ENCODE data around the gene SLC9A9. TPM values are rescaled to one million over a fixed set of nuclear protein-coding genes. Genes with fewer than 3 reads are reported as not detected.

SLC9A9 gene
- total and polyA plus RNA-seq, 9 of the 15 experiments (the other 6 are each of a cell fraction or from before 2014, with no cell fraction given), result 0.03 to 0.13 TPM; not detected in 7

DNA sequence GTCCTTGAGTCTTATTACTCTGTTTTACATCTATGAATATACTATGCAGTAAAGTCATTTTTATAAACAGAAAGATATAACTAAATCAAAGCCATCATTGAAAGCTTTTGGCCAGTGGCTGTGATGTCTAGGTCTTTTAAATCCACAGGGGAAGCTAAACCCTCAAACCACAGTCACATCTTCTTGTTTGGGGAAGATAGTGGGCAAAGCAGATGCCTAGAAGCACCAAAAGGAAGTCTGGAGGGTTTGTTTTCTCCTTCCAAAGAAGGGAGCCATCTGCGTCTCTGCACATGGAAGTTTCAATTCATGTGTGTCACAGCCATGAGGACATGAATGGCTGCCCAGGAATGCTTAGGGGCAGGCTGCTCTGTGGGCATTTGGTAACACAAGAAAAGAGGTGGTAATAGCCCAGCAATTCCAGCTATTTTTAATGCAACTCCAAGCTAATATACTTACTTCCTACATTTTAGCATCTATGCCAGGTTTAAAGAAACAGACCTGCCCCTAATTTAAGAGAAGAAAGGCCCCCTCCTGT, 322.2 kb downstream of the SLC9A9 start:
- Histone ChIP-seq H4K20me1 (replicated peaks; ENCODE audit: control insufficient read depth, insufficient read depth, low read length) (no peaks in the 10 kb centered on the region), H3K4me2 (ENCODE audit: insufficient read depth, low read length) (no peak overlapping the region), H3K79me2 (ENCODE audit: control insufficient read depth, insufficient read depth, low read length) (no peaks in the 10 kb centered on the region), H3K4me3 (no peak overlapping the region), H3K4me1 (replicated peaks in 1 of 2; ENCODE audit: control insufficient read depth in 2 of 2, insufficient read depth in 2 of 2, low read length in 2 of 2) (no peaks in the 10 kb centered on the region), H3K9me3 (replicated peaks; ENCODE audit: control insufficient read depth, insufficient read depth, low read depth, low read length) (no peaks in the 10 kb centered on the region), H3K36me3 (ENCODE audit: control insufficient read depth, insufficient read depth, low read length) (no peaks in the 10 kb centered on the region), H3K9me1 (ENCODE audit: control insufficient read depth, insufficient read depth, low read length) (no peaks in the 10 kb centered on the region), H3K27ac (ENCODE audit: extremely low read depth, low read depth, low read length) (no peak overlapping the region), H3K27me3 (ENCODE audit: control insufficient read depth in 2 of 2, insufficient read depth in 2 of 2, low read length in 2 of 2) (no peaks in the 10 kb centered on the region; a peak in 1 of 5 replicates), H3K9ac (ENCODE audit: insufficient read depth in 1 of 2, low read depth in 2 of 2, low read length in 2 of 2) (no peak overlapping the region), H2AFZ (ENCODE audit: low read depth, low read length) (no peak overlapping the region)
- POLR2A ChIA-PET, result interaction anchor here (0.6 kb wide), 1 partner anchor 525 kb away, joined by 3 read pairs; the partner anchor contains the start of gene U2SURP
- no TSS peak for BruUV-seq (replicated peaks)
- ATAC-seq (no peak), DNase-seq (ENCODE audit: extremely low read depth in 1 of 4, low spot score in 3 of 4) (no peak), FAIRE-seq (no peak)
- intact Hi-C loops (cut with micrococcal nuclease), result no loop called here
- in situ Hi-C loops (cut with MboI), result no loop called here
- CTCF ChIA-PET (ENCODE audit: low intra/inter-chr PET ratio), result no interaction called here
- 11% methylated on average over 1 of the region's 1 CpG for WGBS (ENCODE audit: insufficient coverage, low coverage, missing lambda C conversion rate)
- TF ChIP-seq MIER1 (IDR thresholded peaks at IDR 0.05; ENCODE audit: low read depth), result no peak
- TF ChIP-seq ZNF239 (CRISPR knock-in tag; IDR thresholded peaks at IDR 0.05), result no peak
- TF ChIP-seq ELF4 (CRISPR knock-in tag; IDR thresholded peaks at IDR 0.05), result no peak
- TF ChIP-seq CBFA2T2 (conservative IDR thresholded peaks at IDR 0.05), result no peak
- TF ChIP-seq, protein P1, sequence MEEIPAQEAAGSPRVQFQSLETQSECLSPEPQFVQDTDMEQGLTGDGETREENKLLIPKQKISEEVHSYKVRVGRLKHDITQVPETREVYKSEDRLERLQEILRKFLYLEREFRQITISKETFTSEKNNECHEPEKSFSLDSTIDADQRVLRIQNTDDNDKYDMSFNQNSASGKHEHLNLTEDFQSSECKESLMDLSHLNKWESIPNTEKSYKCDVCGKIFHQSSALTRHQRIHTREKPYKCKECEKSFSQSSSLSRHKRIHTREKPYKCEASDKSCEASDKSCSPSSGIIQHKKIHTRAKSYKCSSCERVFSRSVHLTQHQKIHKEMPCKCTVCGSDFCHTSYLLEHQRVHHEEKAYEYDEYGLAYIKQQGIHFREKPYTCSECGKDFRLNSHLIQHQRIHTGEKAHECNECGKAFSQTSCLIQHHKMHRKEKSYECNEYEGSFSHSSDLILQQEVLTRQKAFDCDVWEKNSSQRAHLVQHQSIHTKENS (CRISPR knock-in tag; IDR thresholded peaks at IDR 0.05), result no peak
- no peak for TF ChIP-seq NEUROD1 (IDR thresholded peaks at IDR 0.05; ENCODE audit: borderline replicate concordance, low read depth, low read length, partially characterized antibody)
- TF ChIP-seq, protein P2, sequence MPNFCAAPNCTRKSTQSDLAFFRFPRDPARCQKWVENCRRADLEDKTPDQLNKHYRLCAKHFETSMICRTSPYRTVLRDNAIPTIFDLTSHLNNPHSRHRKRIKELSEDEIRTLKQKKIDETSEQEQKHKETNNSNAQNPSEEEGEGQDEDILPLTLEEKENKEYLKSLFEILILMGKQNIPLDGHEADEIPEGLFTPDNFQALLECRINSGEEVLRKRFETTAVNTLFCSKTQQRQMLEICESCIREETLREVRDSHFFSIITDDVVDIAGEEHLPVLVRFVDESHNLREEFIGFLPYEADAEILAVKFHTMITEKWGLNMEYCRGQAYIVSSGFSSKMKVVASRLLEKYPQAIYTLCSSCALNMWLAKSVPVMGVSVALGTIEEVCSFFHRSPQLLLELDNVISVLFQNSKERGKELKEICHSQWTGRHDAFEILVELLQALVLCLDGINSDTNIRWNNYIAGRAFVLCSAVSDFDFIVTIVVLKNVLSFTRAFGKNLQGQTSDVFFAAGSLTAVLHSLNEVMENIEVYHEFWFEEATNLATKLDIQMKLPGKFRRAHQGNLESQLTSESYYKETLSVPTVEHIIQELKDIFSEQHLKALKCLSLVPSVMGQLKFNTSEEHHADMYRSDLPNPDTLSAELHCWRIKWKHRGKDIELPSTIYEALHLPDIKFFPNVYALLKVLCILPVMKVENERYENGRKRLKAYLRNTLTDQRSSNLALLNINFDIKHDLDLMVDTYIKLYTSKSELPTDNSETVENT (CRISPR knock-in tag; IDR thresholded peaks at IDR 0.05), result no peak
- TF ChIP-seq, protein P3, sequence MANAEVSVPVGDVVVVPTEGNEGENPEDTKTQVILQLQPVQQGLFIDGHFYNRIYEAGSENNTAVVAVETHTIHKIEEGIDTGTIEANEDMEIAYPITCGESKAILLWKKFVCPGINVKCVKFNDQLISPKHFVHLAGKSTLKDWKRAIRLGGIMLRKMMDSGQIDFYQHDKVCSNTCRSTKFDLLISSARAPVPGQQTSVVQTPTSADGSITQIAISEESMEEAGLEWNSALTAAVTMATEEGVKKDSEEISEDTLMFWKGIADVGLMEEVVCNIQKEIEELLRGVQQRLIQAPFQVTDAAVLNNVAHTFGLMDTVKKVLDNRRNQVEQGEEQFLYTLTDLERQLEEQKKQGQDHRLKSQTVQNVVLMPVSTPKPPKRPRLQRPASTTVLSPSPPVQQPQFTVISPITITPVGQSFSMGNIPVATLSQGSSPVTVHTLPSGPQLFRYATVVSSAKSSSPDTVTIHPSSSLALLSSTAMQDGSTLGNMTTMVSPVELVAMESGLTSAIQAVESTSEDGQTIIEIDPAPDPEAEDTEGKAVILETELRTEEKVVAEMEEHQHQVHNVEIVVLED (CRISPR knock-in tag; IDR thresholded peaks at IDR 0.05), result no peak
- TF ChIP-seq RFX7 (CRISPR knock-in tag; IDR thresholded peaks at IDR 0.05), result no peak
